Large intestine (tissue), 3 donors: ENCODE measurements around the gene TMEFF1. TPM values are rescaled to one million over a fixed set of nuclear protein-coding genes. Genes with fewer than 3 reads are reported as not detected.

Experiments used
- DNase-seq, 2 donors: peaks; one replicate each; pipeline versions ENCODE4 v3.0.0 to v3.0.0-alpha.2; 2013
- H3K27ac ChIP-seq: one replicate; pipeline ENCODE4 v1.5.1; 2013; ENCODE audit warnings: low read length
- H3K27me3 ChIP-seq: 2 replicates; pipeline ENCODE4 v1.6.1; 2013; ENCODE audit warnings: low read length; ENCODE audit not compliant: control insufficient read depth, insufficient read depth
- H3K36me3 ChIP-seq: 2 replicates; pipeline ENCODE4 v1.6.1; 2013; ENCODE audit warnings: low read length; ENCODE audit not compliant: control insufficient read depth, insufficient read depth
- H3K4me1 ChIP-seq: one replicate; pipeline ENCODE4 v1.6.1; 2013; ENCODE audit warnings: low read length; ENCODE audit not compliant: control insufficient read depth, insufficient read depth
- H3K4me3 ChIP-seq: one replicate; pipeline ENCODE4 v1.5.1; 2013; ENCODE audit warnings: low read length
- H3K9me3 ChIP-seq: one replicate; pipeline ENCODE4 v1.6.1; 2013; ENCODE audit warnings: mild to moderate bottlenecking, low read depth, low read length, moderate library complexity; ENCODE audit not compliant: control insufficient read depth
- WGBS: methylation state at CpG from one replicate; pipeline ENCODE4 v1.1.5; 2013; ENCODE audit warnings: low lambda C conversion rate; ENCODE audit not compliant: insufficient coverage; 5-methylcytosine and 5-hydroxymethylcytosine counted together
- polyA plus RNA-seq: library from polyadenylated mRNA; unstranded; fragments of 120-200 nt; gene quantifications from one replicate; pipeline ENCODE4 v1.2.1, GENCODE V29; 2013

The TMEFF1 gene
- polyA plus RNA-seq, 1 donor: 2.4 TPM

DNA sequence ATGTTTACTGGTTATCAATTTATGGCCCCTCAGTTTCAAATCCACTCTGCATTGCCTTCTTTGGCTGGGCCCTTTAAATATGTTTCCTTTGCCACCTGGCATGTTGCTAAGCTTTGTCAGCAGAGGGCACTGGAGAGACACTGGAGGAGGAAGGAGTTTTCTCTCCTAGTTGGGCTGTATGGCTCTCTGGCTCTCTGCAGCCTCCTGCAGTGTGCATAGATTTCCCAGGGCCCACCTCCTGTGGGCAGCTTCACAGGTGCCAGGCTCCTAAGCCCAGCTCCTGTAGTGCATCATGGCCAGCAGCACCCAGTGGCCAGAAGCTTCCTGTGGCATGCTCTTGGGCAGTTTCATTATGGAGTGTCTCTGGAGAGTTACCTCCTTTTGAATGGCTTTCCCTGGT, 128.3 kb downstream of the TMEFF1 start:
- H3K27ac ChIP-seq: no peak overlapping the region
- no peaks in the 10 kb centered on the region for H3K27me3 ChIP-seq
- H3K9me3 ChIP-seq: no peaks in the 10 kb centered on the region
- no peak overlapping the region for H3K4me3 ChIP-seq
- DNase-seq: peak; percentile 20 to 41
- H3K4me1 ChIP-seq: peaks cover 2% of the 10 kb centered on the region
- H3K36me3 ChIP-seq: no peaks in the 10 kb centered on the region

DNA sequence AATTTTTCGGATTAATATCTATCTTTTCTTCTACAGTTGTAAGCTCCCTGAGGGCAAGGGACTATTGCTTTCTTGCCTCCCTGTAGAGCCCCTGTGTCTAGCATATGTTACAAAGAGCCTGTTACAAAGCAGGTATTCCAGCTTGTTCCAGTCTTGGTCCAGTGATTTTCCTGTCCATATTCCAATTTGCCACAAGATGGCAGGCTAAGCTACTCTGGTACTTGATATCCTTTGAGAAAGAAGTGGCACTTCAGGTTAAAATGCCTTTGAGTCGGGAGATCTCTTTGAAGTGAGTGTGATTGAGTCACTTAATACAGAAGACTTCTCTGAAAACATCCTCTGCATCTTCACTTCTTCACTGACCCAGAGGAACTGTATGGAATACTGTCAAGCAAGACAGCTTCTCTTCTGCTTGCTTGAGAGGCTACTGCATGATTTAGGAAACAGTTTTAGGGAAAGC, 129.4 kb downstream of the TMEFF1 start:
- Histone ChIP-seq H3K27ac (no peak overlapping the region), H3K27me3 (no peaks in the 10 kb centered on the region), H3K9me3 (no peaks in the 10 kb centered on the region), H3K4me1 (peaks cover 2% of the 10 kb centered on the region), H3K4me3 (no peak overlapping the region), H3K36me3 (no peaks in the 10 kb centered on the region)
- peak in 1 of 2 donors; percentile 50 for DNase-seq
- no CpG with 5 or more reads among the region's 2 CpGs for WGBS

- no CpG with 5 or more reads among the region's 1 CpG for WGBS
- no peaks in the 10 kb centered on the region for H3K36me3 ChIP-seq
- H3K27me3 ChIP-seq: no peaks in the 10 kb centered on the region
- DNase-seq: no peak
- no peak overlapping the region for H3K27ac ChIP-seq
- no peaks in the 10 kb centered on the region for H3K9me3 ChIP-seq
- no peaks in the 10 kb centered on the region for H3K4me1 ChIP-seq
- H3K4me3 ChIP-seq: no peak overlapping the region
Measured at GRCh38 chr9:100605405-100605804, 132.5 kb downstream of the TMEFF1 start.

GRCh38 chr9:100619194-100619593, 146.2 kb downstream of the TMEFF1 start:
- Histone ChIP-seq H3K27me3 (no peaks in the 10 kb centered on the region), H3K9me3 (no peaks in the 10 kb centered on the region), H3K4me3 (no peak overlapping the region), H3K27ac (no peak overlapping the region), H3K4me1 (no peaks in the 10 kb centered on the region), H3K36me3 (no peaks in the 10 kb centered on the region)
- DNase-seq: no peak
- whole genome bisulfite sequencing: no CpG with 5 or more reads among the region's 5 CpGs

DNA sequence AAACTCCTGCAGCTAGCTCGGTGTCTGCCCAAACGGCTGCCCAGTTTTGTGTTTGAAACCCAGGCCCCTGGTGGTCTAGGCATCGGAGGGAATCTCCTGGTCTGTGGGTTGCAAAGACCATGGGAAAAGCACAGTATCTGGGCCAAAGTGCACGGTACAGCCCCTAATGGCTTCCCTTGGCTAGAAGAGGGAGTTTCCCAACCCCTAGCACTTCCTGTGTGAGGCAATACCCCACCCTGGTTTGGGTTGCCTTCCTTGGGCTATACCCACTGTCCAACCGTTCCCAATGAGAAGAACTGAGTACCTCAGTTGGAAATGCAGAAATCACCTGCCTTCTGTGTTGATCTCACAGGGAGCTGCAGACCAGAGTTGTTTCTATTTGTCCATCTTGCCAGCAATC, 146.7 kb downstream of the TMEFF1 start:
- no CpG with 5 or more reads among the region's 5 CpGs for WGBS
- no peaks in the 10 kb centered on the region for H3K4me1 ChIP-seq
- no peaks in the 10 kb centered on the region for H3K36me3 ChIP-seq
- no peaks in the 10 kb centered on the region for H3K27me3 ChIP-seq
- no peaks in the 10 kb centered on the region for H3K9me3 ChIP-seq
- DNase-seq: no peak
- H3K4me3 ChIP-seq: no peak overlapping the region
- no peak overlapping the region for H3K27ac ChIP-seq

- no peaks in the 10 kb centered on the region for H3K4me1 ChIP-seq
- no peak for DNase-seq
- no peaks in the 10 kb centered on the region for H3K36me3 ChIP-seq
- H3K9me3 ChIP-seq: no peaks in the 10 kb centered on the region
- H3K27ac ChIP-seq: no peak overlapping the region
- no peaks in the 10 kb centered on the region for H3K27me3 ChIP-seq
- WGBS: no CpG with 5 or more reads among the region's 1 CpG
- H3K4me3 ChIP-seq: no peak overlapping the region
Measured at GRCh38 chr9:100623969-100624368, 151.0 kb downstream of the TMEFF1 start.

DNA sequence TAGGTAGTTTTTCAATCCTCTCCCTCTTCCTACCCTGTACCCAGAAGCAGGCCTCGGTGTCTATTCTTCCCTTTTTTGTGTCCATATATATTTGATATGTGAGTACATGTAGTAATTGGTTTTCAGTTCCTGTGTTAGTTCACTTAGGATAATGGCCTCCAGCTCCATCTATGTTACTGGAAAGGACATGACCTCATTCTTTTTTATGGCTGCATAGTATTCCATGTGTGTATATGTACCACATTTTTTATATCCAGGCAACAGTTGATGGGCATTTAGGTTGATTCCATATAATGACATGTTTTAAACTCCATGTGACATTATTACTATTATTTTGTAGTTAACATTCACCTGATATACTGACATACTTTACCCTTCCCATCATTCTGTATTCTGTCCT, 154.0 kb downstream of the TMEFF1 start:
- DNase-seq: no peak
- Histone ChIP-seq H3K9me3 (no peaks in the 10 kb centered on the region), H3K4me3 (no peak overlapping the region), H3K27ac (no peak overlapping the region), H3K4me1 (no peaks in the 10 kb centered on the region), H3K36me3 (no peaks in the 10 kb centered on the region), H3K27me3 (no peaks in the 10 kb centered on the region)
- 100% methylated on average over 1 of the region's 1 CpG for WGBS

Other genes with a start within 250 kb of the TMEFF1 start
- 22.6 TPM for gene TEX10, start 120.2 kb upstream of the TMEFF1 start, polyA plus RNA-seq
- gene MSANTD3, start 46.0 kb upstream of the TMEFF1 start, polyA plus RNA-seq: 15.1 TPM
- gene CAVIN4, start 104.9 kb downstream of the TMEFF1 start, polyA plus RNA-seq: 1.0 TPM